HEK293 (cell line): ENCODE data around the gene FRMD6.
A peak's percentile ranks its signal among the peaks of the same experiment; 100 is the strongest.

Experiments
- CTCF ChIA-PET: fragments of 350-600 bp; formaldehyde crosslinking; extraction: SDS; loops from one replicate; lab custom pipeline; 2021; ENCODE audit warnings: antibody characterized with exemption; lab: Yijun Ruan, JAX
- POLR2A ChIA-PET: fragments of 300-600 bp; formaldehyde crosslinking; extraction: SDS; loops from one replicate; lab custom pipeline; 2020; ENCODE audit warnings: antibody characterized with exemption, inconsistent platforms; lab: Yijun Ruan, JAX
- H3K27ac ChIP-seq: fragments of 200-500 bp; sonication (Bioruptor generic); 2 replicates; pipeline ENCODE4 v1.5.1; 2014; ENCODE audit warnings: low read depth, low read length, control low read depth, inconsistent platforms; ENCODE audit errors: extremely low read depth
- H3K36me3 ChIP-seq, 2 experiments: fragments of 200-500 bp in 1 of 2; sonication (Bioruptor generic) in 1 of 2; 1 replicate in 1 of 2; 2 replicates in 1 of 2; pipeline ENCODE4 v1.5.1; 2014 to 2017; ENCODE audit warnings: inconsistent platforms in 2 of 2, low read length in 2 of 2; ENCODE audit not compliant: control insufficient read depth in 2 of 2, insufficient read depth in 1 of 2
- H3K4me1 ChIP-seq: fragments of 200-500 bp; sonication (Bioruptor generic); 2 replicates; pipeline ENCODE4 v1.5.1; 2014; ENCODE audit warnings: mild to moderate bottlenecking, low read length, inconsistent platforms; ENCODE audit not compliant: control insufficient read depth, insufficient read depth
- H3K4me3 ChIP-seq: 2 replicates; pipeline ENCODE4 v1.5.1; 2011; ENCODE audit warnings: low read depth, mild to moderate bottlenecking, control low read depth, low read length, moderate library complexity
- H3K9me3 ChIP-seq: fragments of 200-500 bp; sonication (Bioruptor generic); 2 replicates; pipeline ENCODE4 v1.5.1; 2014; ENCODE audit warnings: low read depth, low read length, inconsistent platforms; ENCODE audit not compliant: control insufficient read depth, insufficient read depth
- EGR2 ChIP-seq: fragments of 450-650 bp; formaldehyde crosslinking; IDR thresholded peaks from 2 replicates; pipeline ENCODE4 v1.5.1; 2016; ENCODE audit warnings: low read depth, missing biosample characterization, missing genetic modification characterization
- GLI2 ChIP-seq: fragments of 450-650 bp; formaldehyde crosslinking; IDR thresholded peaks from 2 replicates; pipeline ENCODE4; 2017; ENCODE audit warnings: missing biosample characterization, missing genetic modification characterization, low read depth, borderline replicate concordance
- IKZF3 ChIP-seq: fragments of 450-650 bp; IDR thresholded peaks from 2 replicates; pipeline ENCODE4 v1.5.0; 2018; ENCODE audit warnings: missing biosample characterization, mild to moderate bottlenecking, missing genetic modification characterization, moderate library complexity
- ZFHX2 ChIP-seq: fragments of 450-650 bp; formaldehyde crosslinking; conservative IDR thresholded peaks from 2 replicates; pipeline ENCODE4 v1.5.1; 2016; ENCODE audit warnings: missing biosample characterization, missing genetic modification characterization
- ZNF16 ChIP-seq: fragments of 450-650 bp; formaldehyde crosslinking; IDR thresholded peaks from 2 replicates; pipeline ENCODE4 v1.5.1; 2016; ENCODE audit warnings: low read depth, missing biosample characterization, missing genetic modification characterization
- ZNF416 ChIP-seq: fragments of 450-650 bp; formaldehyde crosslinking; IDR thresholded peaks from 2 replicates; pipeline ENCODE4 v1.5.1; 2016; ENCODE audit warnings: missing biosample characterization, missing genetic modification characterization
- ZNF654 ChIP-seq: fragments of 450-650 bp; formaldehyde crosslinking; IDR thresholded peaks from 2 replicates; pipeline ENCODE4 v1.5.1; 2016; ENCODE audit warnings: low read depth, missing biosample characterization, missing genetic modification characterization
- ZSCAN30 ChIP-seq: fragments of 450-650 bp; IDR thresholded peaks from 2 replicates; pipeline ENCODE4 v1.5.1; 2018; ENCODE audit warnings: missing biosample characterization, mild to moderate bottlenecking, missing genetic modification characterization, moderate library complexity
- TF ChIP-seq, protein P1 (sequence below): sonication (generic); formaldehyde crosslinking; IDR thresholded peaks from 2 replicates; pipeline ENCODE4 v1.8.1; 2022; ENCODE audit warnings: mild to moderate bottlenecking, moderate library complexity, missing genetic modification reagents
- TF ChIP-seq, protein P2 (sequence below): fragments of 450-650 bp; formaldehyde crosslinking; IDR thresholded peaks from 2 replicates; pipeline ENCODE4 v1.5.1; 2016; ENCODE audit warnings: missing biosample characterization, missing genetic modification characterization
- TF ChIP-seq, protein P3 (sequence below): fragments of 450-650 bp; formaldehyde crosslinking; IDR thresholded peaks from 2 replicates; pipeline ENCODE4 v1.5.1; 2016; ENCODE audit warnings: missing biosample characterization, missing genetic modification characterization
- TF ChIP-seq, protein P4 (sequence below): fragments of 450-650 bp; formaldehyde crosslinking; IDR thresholded peaks from 2 replicates; pipeline ENCODE4 v1.5.1; 2016; ENCODE audit warnings: missing biosample characterization, missing genetic modification characterization

The FRMD6 gene

DNA sequence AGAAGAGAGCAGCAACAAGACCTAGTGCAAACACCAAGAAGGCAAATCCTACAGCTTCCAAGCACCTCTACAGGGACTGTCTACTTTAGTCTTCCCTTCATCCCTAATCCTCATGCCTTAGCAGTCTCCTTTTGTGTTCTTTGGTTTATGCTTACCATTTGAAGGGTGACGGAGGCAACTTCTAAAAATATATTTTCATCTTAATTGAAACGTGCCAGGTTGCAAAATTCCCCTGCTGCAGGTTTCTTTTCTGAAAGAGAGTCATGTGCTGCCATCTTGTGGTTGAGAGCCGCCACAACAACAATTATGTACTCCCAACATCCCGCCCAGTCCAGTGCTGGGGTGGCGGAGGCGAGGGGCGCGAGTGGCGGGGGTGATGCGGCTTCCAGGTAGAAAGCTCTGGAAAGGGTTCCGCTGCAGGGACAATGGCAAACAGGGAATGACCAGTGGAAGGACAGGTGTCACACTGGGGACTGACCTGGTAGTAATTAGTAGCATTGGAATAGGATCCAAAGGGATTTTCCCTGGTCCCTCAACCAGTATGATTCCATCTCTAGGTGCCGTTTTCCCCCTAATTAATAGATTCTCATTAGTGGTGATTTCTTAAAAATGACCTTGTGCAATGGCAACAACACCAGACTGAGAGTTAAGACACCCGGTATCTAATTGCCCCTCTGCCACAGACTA, 128.4 kb downstream of the FRMD6 start:
- peak; percentile 83 for TF ChIP-seq ZNF654 (tag by site-specific recombination)
- TF ChIP-seq, protein P1, sequence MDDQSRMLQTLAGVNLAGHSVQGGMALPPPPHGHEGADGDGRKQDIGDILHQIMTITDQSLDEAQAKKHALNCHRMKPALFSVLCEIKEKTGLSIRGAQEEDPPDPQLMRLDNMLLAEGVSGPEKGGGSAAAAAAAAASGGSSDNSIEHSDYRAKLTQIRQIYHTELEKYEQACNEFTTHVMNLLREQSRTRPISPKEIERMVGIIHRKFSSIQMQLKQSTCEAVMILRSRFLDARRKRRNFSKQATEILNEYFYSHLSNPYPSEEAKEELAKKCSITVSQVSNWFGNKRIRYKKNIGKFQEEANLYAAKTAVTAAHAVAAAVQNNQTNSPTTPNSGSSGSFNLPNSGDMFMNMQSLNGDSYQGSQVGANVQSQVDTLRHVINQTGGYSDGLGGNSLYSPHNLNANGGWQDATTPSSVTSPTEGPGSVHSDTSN = no peak
- TF ChIP-seq ZNF416 (tag by site-specific recombination) = no peak
- TF ChIP-seq ZSCAN30 = no peak
- TF ChIP-seq GLI2 (tag by site-specific recombination) = no peak
- TF ChIP-seq, protein P2, sequence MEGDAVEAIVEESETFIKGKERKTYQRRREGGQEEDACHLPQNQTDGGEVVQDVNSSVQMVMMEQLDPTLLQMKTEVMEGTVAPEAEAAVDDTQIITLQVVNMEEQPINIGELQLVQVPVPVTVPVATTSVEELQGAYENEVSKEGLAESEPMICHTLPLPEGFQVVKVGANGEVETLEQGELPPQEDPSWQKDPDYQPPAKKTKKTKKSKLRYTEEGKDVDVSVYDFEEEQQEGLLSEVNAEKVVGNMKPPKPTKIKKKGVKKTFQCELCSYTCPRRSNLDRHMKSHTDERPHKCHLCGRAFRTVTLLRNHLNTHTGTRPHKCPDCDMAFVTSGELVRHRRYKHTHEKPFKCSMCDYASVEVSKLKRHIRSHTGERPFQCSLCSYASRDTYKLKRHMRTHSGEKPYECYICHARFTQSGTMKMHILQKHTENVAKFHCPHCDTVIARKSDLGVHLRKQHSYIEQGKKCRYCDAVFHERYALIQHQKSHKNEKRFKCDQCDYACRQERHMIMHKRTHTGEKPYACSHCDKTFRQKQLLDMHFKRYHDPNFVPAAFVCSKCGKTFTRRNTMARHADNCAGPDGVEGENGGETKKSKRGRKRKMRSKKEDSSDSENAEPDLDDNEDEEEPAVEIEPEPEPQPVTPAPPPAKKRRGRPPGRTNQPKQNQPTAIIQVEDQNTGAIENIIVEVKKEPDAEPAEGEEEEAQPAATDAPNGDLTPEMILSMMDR (tag by site-specific recombination) = peak; percentile 13; the same call in 1 of the 2 replicates
- TF ChIP-seq ZNF16 (tag by site-specific recombination) = no peak
- 0 out of 2 replicates have a peak, but pooled peaks have one; percentile 35 for TF ChIP-seq ZFHX2 (tag by site-specific recombination)
- TF ChIP-seq, protein P3, sequence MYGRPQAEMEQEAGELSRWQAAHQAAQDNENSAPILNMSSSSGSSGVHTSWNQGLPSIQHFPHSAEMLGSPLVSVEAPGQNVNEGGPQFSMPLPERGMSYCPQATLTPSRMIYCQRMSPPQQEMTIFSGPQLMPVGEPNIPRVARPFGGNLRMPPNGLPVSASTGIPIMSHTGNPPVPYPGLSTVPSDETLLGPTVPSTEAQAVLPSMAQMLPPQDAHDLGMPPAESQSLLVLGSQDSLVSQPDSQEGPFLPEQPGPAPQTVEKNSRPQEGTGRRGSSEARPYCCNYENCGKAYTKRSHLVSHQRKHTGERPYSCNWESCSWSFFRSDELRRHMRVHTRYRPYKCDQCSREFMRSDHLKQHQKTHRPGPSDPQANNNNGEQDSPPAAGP = no peak
- TF ChIP-seq IKZF3 = peak; percentile 33; the same call in 1 of the 2 replicates
- peak; percentile 32; the same call in 1 of the 2 replicates for TF ChIP-seq EGR2 (tag by site-specific recombination)
- TF ChIP-seq, protein P4, sequence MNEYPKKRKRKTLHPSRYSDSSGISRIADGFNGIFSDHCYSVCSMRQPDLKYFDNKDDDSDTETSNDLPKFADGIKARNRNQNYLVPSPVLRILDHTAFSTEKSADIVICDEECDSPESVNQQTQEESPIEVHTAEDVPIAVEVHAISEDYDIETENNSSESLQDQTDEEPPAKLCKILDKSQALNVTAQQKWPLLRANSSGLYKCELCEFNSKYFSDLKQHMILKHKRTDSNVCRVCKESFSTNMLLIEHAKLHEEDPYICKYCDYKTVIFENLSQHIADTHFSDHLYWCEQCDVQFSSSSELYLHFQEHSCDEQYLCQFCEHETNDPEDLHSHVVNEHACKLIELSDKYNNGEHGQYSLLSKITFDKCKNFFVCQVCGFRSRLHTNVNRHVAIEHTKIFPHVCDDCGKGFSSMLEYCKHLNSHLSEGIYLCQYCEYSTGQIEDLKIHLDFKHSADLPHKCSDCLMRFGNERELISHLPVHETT (tag by site-specific recombination) = no peak
- Histone ChIP-seq H3K4me3 (peak overlapping the region; percentile 9; the same call in 1 of the 2 replicates), H3K9me3 (no peaks in the 10 kb centered on the region), H3K4me1 (no peaks in the 10 kb centered on the region), H3K36me3 (no peaks in the 10 kb centered on the region), H3K27ac (no peak overlapping the region)
- ChIA-PET CTCF (interaction anchor here (0.6 to 7.2 kb wide), 29 partner anchors 9 to 1184 kb away, joined by 3 to 228 read pairs (median 4); partner anchors contain the start of gene GNG2), POLR2A (no interaction called here)
